Measurements from ENCODE around the gene NOTCH1.

The NOTCH1 gene

GRCh38 chr9:136456258-136456657 lies 89.6 kb downstream of the NOTCH1 start:
- H3K36me3 ChIP-seq = peaks cover 91% of the 10 kb centered on the region
- no peak overlapping the region for H3K4me3 ChIP-seq (ENCODE audit: low read depth, low read length)
- no peaks in the 10 kb centered on the region for H3K27me3 ChIP-seq (ENCODE audit: insufficient read depth, low read depth, severe bottlenecking)
- no peak for TF ChIP-seq CTCF (IDR thresholded peaks at IDR 0.05; ENCODE audit: low read depth, low read length)
- no peaks in the 10 kb centered on the region for H3K9me3 ChIP-seq (ENCODE audit: severe bottlenecking)
- no peak for DNase-seq
- no peak overlapping the region for H3K27ac ChIP-seq

GRCh38 chr9:136455043-136456002 lies 90.5 kb downstream of the NOTCH1 start:
- H3K36me3 ChIP-seq = peaks cover 90% of the 10 kb centered on the region
- no peaks in the 10 kb centered on the region for H3K27me3 ChIP-seq (ENCODE audit: insufficient read depth, low read depth, severe bottlenecking)
- H3K9me3 ChIP-seq (ENCODE audit: severe bottlenecking) = no peaks in the 10 kb centered on the region
- DNase-seq = no peak
- no peak overlapping the region for H3K4me3 ChIP-seq (ENCODE audit: low read depth, low read length)
- no peak for TF ChIP-seq CTCF (IDR thresholded peaks at IDR 0.05; ENCODE audit: low read depth, low read length)
- no peak overlapping the region for H3K27ac ChIP-seq

- Histone ChIP-seq H3K9me3 (ENCODE audit: severe bottlenecking) (no peaks in the 10 kb centered on the region), H3K4me3 (ENCODE audit: low read depth, low read length) (no peak overlapping the region), H3K27me3 (ENCODE audit: insufficient read depth, low read depth, severe bottlenecking) (no peaks in the 10 kb centered on the region), H3K27ac (no peak overlapping the region), H3K36me3 (peaks cover 89% of the 10 kb centered on the region)
- DNase-seq = no peak
- TF ChIP-seq CTCF (IDR thresholded peaks at IDR 0.05; ENCODE audit: low read depth, low read length) = no peak
Measured at GRCh38 chr9:136454026-136454796, 91.6 kb downstream of the NOTCH1 start.

- Histone ChIP-seq H3K27ac (no peak overlapping the region), H3K9me3 (ENCODE audit: severe bottlenecking) (no peaks in the 10 kb centered on the region), H3K4me3 (ENCODE audit: low read depth, low read length) (no peak overlapping the region), H3K27me3 (ENCODE audit: insufficient read depth, low read depth, severe bottlenecking) (no peaks in the 10 kb centered on the region), H3K36me3 (peaks cover 81% of the 10 kb centered on the region)
- TF ChIP-seq CTCF (IDR thresholded peaks at IDR 0.05; ENCODE audit: low read depth, low read length) = no peak
- no peak for DNase-seq
Measured at GRCh38 chr9:136453326-136453725, 92.5 kb downstream of the NOTCH1 start.

GRCh38 chr9:136451221-136451877 lies 94.5 kb downstream of the NOTCH1 start:
- DNase-seq = no peak
- no peak for TF ChIP-seq CTCF (IDR thresholded peaks at IDR 0.05; ENCODE audit: low read depth, low read length)
- Histone ChIP-seq H3K27ac (no peak overlapping the region), H3K27me3 (ENCODE audit: insufficient read depth, low read depth, severe bottlenecking) (no peaks in the 10 kb centered on the region), H3K4me3 (ENCODE audit: low read depth, low read length) (no peak overlapping the region), H3K36me3 (peaks cover 77% of the 10 kb centered on the region), H3K9me3 (ENCODE audit: severe bottlenecking) (no peaks in the 10 kb centered on the region)
